ENCODE measurements around the gene ZYX.
"Not testable (repeated sequence)": the region's sequence is repeated elsewhere in the genome, so short reads cannot be mapped to it uniquely, and the experiment has no call there.

DNA sequence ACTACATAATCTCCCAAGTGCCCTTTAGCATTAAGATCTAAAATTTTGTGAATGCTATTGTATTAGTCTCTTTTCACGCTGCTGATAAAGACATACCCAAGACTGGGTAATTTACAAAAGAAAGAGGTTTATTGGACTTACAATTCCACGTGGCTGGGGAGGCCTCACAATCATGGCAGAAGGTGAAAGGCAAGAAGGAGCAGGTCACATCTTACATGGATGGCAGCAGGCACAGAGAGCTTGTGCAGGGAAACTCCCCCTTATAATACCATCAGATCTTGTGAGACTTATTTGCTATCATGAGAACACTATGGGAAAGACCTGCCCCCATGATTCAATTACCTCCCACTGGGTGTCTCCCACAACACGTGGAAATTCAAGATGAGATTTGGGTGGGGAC, 39.5 kb downstream of the ZYX start:
- not testable (repeated sequence) for TF ChIP-seq CTCF (conservative IDR thresholded peaks at IDR 0.05 in 1 of 2, IDR thresholded peaks at IDR 0.05 in 1 of 2; ENCODE audit: extremely low read depth in 1 of 2, insufficient read depth in 1 of 2, low read depth in 1 of 2, low read length in 2 of 2); EZH2 (IDR thresholded peaks at IDR 0.05; ENCODE audit: borderline replicate concordance, low read length)
